ENCODE results near the gene NHS. TPM values are rescaled to one million over a fixed set of nuclear protein-coding genes. Genes with fewer than 3 reads are reported as not detected.

NHS gene
- total and polyA plus RNA-seq, 8 donors: 0.19 to 1.7 (median 0.54) TPM

DNA sequence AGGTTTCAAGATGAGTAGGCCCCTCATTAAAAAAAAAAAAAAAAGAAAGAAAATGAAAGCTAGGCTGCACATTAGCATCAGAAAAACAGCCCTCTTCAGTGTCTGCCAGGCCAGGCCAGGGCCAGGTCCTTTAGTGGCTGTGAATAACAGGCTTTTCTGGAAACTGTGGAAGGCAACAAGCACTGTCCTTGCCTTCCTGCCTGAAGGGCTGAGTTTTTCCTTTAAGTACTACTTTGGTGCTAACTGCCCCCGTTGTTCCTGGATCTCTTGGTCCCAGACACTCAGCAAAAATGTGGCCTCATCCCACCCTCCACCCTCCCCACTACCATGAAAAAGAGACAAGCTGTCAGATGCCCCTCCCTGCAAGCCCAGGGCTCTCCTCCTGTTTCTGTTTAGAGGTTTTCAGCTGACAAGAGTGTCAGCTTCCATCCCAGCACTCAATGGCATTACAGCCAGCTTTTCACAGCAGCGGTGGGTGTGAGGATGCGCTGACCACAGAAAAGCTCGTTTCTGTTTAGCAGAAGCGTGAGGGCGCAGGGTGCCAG is 174.2 kb downstream of the NHS start:
- peaks cover 0 to 5% (median 0%) of the 10 kb centered on the region in 3 donors for H3K4me1 ChIP-seq
- intact Hi-C loops (cut with DNase I): no loop called here
- no peak for DNase-seq
- peaks cover 0 to 8% (median 0%) of the 10 kb centered on the region in 4 donors for H3K27me3 ChIP-seq
- no peak for ATAC-seq
- FAIRE-seq: no peak
- no peaks in the 10 kb centered on the region for H3K36me3 ChIP-seq
- H3K4me3 ChIP-seq: no peak overlapping the region
- H3K9me3 ChIP-seq: no peaks in the 10 kb centered on the region
- TF ChIP-seq, protein P1, sequence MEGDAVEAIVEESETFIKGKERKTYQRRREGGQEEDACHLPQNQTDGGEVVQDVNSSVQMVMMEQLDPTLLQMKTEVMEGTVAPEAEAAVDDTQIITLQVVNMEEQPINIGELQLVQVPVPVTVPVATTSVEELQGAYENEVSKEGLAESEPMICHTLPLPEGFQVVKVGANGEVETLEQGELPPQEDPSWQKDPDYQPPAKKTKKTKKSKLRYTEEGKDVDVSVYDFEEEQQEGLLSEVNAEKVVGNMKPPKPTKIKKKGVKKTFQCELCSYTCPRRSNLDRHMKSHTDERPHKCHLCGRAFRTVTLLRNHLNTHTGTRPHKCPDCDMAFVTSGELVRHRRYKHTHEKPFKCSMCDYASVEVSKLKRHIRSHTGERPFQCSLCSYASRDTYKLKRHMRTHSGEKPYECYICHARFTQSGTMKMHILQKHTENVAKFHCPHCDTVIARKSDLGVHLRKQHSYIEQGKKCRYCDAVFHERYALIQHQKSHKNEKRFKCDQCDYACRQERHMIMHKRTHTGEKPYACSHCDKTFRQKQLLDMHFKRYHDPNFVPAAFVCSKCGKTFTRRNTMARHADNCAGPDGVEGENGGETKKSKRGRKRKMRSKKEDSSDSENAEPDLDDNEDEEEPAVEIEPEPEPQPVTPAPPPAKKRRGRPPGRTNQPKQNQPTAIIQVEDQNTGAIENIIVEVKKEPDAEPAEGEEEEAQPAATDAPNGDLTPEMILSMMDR (IDR thresholded peaks at IDR 0.05): no peak
- H3K27ac ChIP-seq: no peak overlapping the region
- WGBS, 2 donors: 64 to 85% methylated on average over 6 of the region's 6 CpGs

DNA sequence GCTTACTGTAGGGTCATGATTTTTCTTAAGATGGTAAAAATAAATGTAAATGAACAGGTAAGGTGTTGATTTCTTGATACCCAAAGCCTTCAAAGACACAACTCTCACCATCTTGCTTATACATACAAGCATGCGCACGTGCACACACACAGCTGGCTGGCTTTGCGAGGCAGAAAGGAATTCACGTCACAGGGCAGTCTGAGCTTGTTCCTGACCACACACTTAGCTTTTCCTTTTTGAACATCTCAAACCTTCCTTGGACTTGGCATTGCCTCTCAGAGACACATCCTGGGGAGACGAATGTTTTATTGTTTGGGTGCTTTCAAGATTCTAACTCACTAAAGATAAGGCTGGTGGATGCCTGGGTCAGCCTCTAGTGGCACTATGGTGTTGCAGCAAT is 175.0 kb downstream of the NHS start:
- WGBS, 2 donors: 79 to 87% methylated on average over 5 of the region's 5 CpGs
- H3K27me3 ChIP-seq: peaks cover 0 to 8% (median 0%) of the 10 kb centered on the region in 4 donors
- no peak overlapping the region for H3K27ac ChIP-seq
- H3K4me1 ChIP-seq: peaks cover 0 to 5% (median 0%) of the 10 kb centered on the region in 3 donors
- intact Hi-C loops (cut with DNase I): no loop called here
- TF ChIP-seq, protein P1 (IDR thresholded peaks at IDR 0.05): no peak
- H3K4me3 ChIP-seq: no peak overlapping the region
- H3K36me3 ChIP-seq: no peaks in the 10 kb centered on the region
- H3K9me3 ChIP-seq: no peaks in the 10 kb centered on the region
- ATAC-seq (no peak), DNase-seq (no peak), FAIRE-seq (no peak)

DNA sequence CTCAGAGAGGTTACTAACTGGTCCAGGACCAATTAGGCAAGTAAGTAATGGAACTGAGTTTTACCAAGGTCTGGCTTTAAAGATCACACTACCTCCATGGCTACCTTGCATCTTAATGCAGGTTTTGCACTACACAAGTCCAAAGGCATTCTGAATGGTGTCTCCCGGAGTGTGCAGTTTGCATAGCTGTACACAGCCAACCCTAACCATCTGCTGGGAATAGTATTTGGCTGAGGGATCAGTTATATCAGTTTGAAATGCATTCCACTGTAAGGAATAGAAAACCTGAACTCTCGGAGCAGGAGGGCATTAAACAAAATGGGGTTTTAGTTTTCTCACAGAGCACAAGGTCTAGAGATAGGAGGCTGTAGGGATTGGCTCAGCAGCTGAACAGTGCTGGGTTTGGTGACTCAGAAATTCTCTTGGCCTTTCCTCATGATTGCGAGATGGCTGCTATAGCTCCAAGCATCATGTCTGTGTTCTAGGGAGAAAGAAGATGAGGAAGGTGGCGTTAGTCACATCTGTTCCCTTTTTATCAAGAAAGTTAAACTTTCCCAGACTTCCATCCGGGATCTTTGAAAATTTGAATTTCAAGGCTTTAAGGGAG is 177.1 kb downstream of the NHS start:
- no peak for DNase-seq
- Histone ChIP-seq H3K4me1 (no peaks in the 10 kb centered on the region), H3K36me3 (no peaks in the 10 kb centered on the region), H3K27me3 (peaks cover 0 to 8% (median 0%) of the 10 kb centered on the region in 4 donors), H3K27ac (no peak overlapping the region), H3K9me3 (no peaks in the 10 kb centered on the region), H3K4me3 (no peak overlapping the region)
- no peak for FAIRE-seq
- TF ChIP-seq, protein P1 (IDR thresholded peaks at IDR 0.05): no peak
- intact Hi-C loops (cut with DNase I): no loop called here
- ATAC-seq: no peak
- 76 to 90% methylated on average over 5 of the region's 5 CpGs for whole genome bisulfite sequencing, 2 donors

DNA sequence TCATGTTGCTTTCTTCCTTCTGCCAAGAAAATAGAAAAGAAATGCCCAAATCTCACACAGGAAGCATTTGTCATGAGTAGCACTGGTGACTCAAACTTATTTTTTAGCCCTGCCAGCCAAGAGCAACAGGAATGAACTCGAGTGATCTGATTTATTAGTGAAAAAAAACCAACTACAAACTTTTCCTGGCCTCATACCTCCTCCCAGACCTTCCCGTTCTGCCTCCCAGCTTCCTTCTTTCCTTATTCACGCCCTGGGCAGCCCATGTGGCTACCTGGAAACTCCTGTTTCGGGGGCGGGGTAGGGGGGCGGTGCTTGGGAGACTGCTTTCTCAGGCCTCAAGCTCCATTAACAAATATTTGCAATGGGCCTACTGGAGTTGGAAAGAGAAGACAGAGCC is 178.5 kb downstream of the NHS start:
- no peak for DNase-seq
- peaks cover 0 to 8% (median 0%) of the 10 kb centered on the region in 4 donors for H3K27me3 ChIP-seq
- TF ChIP-seq, protein P1 (IDR thresholded peaks at IDR 0.05): no peak
- 53 to 86% methylated on average over 6 of the region's 6 CpGs for WGBS, 2 donors
- no peak overlapping the region for H3K27ac ChIP-seq
- no peaks in the 10 kb centered on the region for H3K4me1 ChIP-seq
- no peaks in the 10 kb centered on the region for H3K36me3 ChIP-seq
- intact Hi-C loops (cut with DNase I): no loop called here
- ATAC-seq: peak in 2 of 4 donors; percentile 34
- no peak for FAIRE-seq
- no peak overlapping the region for H3K4me3 ChIP-seq
- no peaks in the 10 kb centered on the region for H3K9me3 ChIP-seq

DNA sequence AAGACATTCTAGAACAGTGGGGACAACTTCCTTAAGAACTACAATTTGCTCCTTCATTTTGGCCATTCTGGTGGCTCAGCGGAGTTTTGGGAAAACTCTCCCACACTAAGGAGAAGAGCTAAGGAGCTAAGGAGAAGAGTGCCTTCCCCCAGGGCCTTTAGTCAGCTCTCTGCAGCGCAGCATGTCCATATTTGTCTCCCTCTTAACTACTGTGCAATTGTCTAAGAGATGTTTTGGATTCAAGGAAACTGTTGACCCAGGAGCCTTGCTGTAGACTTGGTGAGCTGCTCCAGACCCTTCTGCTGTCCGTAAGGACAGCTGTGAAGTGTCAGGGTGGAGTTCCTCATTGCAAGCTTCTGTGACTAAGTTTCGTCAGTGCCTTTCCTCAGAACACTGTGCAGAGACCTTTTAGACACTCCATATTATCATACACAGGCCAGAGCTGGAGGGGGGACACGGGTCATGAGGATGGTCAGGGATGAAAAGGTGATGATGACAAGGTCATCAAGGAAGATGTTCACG is 179.0 kb downstream of the NHS start:
- WGBS, 2 donors: 66 to 84% methylated on average over 6 of the region's 6 CpGs
- FAIRE-seq: no peak
- Histone ChIP-seq H3K27me3 (peaks cover 0 to 8% (median 0%) of the 10 kb centered on the region in 4 donors), H3K27ac (no peak overlapping the region), H3K9me3 (no peaks in the 10 kb centered on the region), H3K36me3 (no peaks in the 10 kb centered on the region), H3K4me1 (no peaks in the 10 kb centered on the region), H3K4me3 (no peak overlapping the region)
- ATAC-seq: peak in 1 of 4 donors; percentile 27
- no peak for DNase-seq
- intact Hi-C loops (cut with DNase I): no loop called here
- TF ChIP-seq, protein P1 (IDR thresholded peaks at IDR 0.05): no peak

All from pancreas (tissue), 10 donors.